Measurements from ENCODE around the gene HIPK2.

DNA sequence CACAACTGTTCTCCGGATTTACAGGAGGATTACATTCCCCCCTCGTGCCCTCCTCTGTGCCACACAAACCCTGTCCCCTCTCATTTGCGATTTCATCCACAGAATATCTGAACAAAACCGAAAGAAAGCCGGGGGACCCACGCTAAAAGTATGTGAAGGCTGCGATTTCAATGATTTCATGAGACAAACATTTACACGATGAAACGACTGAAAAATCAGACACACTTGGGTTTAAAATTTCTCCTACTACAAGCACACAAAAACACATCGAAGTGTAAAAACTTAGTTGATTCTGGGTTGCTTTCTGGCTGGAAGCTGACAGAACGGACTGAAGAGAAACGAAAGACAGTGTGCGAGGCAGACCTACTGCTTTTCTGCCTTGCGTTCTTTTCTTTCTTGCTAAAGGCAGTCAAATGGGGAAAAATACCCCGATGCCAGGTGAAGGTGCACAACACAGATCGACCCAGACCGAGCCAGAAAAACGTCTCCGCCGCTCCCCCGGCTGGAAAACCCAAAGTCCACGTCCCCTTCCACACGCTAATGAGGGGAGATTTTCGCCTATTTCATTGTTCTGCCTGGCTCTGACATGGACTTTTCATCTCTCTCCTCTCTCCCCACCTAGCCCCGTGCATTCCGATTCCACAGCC, 1.2 kb downstream of the HIPK2 start:
- TF ChIP-seq, protein P1, sequence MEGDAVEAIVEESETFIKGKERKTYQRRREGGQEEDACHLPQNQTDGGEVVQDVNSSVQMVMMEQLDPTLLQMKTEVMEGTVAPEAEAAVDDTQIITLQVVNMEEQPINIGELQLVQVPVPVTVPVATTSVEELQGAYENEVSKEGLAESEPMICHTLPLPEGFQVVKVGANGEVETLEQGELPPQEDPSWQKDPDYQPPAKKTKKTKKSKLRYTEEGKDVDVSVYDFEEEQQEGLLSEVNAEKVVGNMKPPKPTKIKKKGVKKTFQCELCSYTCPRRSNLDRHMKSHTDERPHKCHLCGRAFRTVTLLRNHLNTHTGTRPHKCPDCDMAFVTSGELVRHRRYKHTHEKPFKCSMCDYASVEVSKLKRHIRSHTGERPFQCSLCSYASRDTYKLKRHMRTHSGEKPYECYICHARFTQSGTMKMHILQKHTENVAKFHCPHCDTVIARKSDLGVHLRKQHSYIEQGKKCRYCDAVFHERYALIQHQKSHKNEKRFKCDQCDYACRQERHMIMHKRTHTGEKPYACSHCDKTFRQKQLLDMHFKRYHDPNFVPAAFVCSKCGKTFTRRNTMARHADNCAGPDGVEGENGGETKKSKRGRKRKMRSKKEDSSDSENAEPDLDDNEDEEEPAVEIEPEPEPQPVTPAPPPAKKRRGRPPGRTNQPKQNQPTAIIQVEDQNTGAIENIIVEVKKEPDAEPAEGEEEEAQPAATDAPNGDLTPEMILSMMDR (conservative IDR thresholded peaks at IDR 0.05; ENCODE audit: low read length) = no peak
- no peak for TF ChIP-seq EZH2phosphoT487 (IDR thresholded peaks at IDR 0.05; ENCODE audit: borderline replicate concordance, low read depth, low read length)
